Osteoblast (primary cell): Measurements from ENCODE around the gene CCDC191. TPM values are rescaled to one million over a fixed set of nuclear protein-coding genes. Genes with fewer than 3 reads are reported as not detected.

Experiments used
- DNase-seq: peaks from one replicate; pipeline ENCODE4 v3.0.0; 2011; ENCODE audit warnings: low spot score, mixed read lengths; ENCODE audit not compliant: insufficient read length; ENCODE audit errors: missing footprints
- H2AFZ ChIP-seq: 2 replicates; pipeline ENCODE4 v1.6.0; 2011; ENCODE audit warnings: mild to moderate bottlenecking, low read length
- H3K27ac ChIP-seq: 2 replicates; pipeline ENCODE4 v1.5.1; 2011; ENCODE audit warnings: mild to moderate bottlenecking, low read depth, low read length, moderate library complexity
- H3K27me3 ChIP-seq: 2 replicates; pipeline ENCODE4 v1.6.0; 2012; ENCODE audit warnings: mild to moderate bottlenecking, control low read depth, inconsistent platforms, low read length, moderate library complexity; ENCODE audit not compliant: insufficient read depth
- H3K36me3 ChIP-seq: 2 replicates; pipeline ENCODE4 v1.5.1; 2011; ENCODE audit warnings: mild to moderate bottlenecking, low read length, control low read depth, moderate library complexity; ENCODE audit not compliant: insufficient read depth
- H3K4me1 ChIP-seq: 2 replicates; pipeline ENCODE4 v1.5.1; 2011; ENCODE audit warnings: mild to moderate bottlenecking, low read length, control low read depth, moderate library complexity; ENCODE audit not compliant: insufficient read depth
- H3K4me2 ChIP-seq: 2 replicates; pipeline ENCODE4 v1.6.0; 2011; ENCODE audit warnings: mild to moderate bottlenecking, low read length; ENCODE audit not compliant: insufficient read depth
- H3K4me3 ChIP-seq: fragments of 200-600 bp; sonication (generic); 3 replicates; pipeline ENCODE4 v1.5.1; 2012; ENCODE audit warnings: mild to moderate bottlenecking, low read length, inconsistent platforms; ENCODE audit not compliant: insufficient read depth
- H3K79me2 ChIP-seq: 2 replicates; pipeline ENCODE4 v1.6.0; 2012; ENCODE audit warnings: mild to moderate bottlenecking, low read length, control low read depth, inconsistent platforms; ENCODE audit not compliant: insufficient read depth
- H3K9me3 ChIP-seq: 2 replicates; pipeline ENCODE4 v1.5.1; 2011; ENCODE audit warnings: low read depth, low read length, control low read depth
- H4K20me1 ChIP-seq: 2 replicates; pipeline ENCODE4 v1.6.0; 2012; ENCODE audit warnings: mild to moderate bottlenecking, low read length, control low read depth; ENCODE audit not compliant: insufficient read depth
- CTCF ChIP-seq: IDR thresholded peaks from 2 replicates; pipeline ENCODE4 v1.5.1; 2011; ENCODE audit warnings: mild to moderate bottlenecking, low read depth, low read length, moderate library complexity; ENCODE audit errors: extremely low read depth
- total RNA-seq: library from RNA; depleted of rRNA; stranded (reverse); fragments of >200 nt; gene quantifications from 2 replicates; pipeline ENCODE4 v1.2.3, GENCODE V29; 2012

The CCDC191 gene, protein sequence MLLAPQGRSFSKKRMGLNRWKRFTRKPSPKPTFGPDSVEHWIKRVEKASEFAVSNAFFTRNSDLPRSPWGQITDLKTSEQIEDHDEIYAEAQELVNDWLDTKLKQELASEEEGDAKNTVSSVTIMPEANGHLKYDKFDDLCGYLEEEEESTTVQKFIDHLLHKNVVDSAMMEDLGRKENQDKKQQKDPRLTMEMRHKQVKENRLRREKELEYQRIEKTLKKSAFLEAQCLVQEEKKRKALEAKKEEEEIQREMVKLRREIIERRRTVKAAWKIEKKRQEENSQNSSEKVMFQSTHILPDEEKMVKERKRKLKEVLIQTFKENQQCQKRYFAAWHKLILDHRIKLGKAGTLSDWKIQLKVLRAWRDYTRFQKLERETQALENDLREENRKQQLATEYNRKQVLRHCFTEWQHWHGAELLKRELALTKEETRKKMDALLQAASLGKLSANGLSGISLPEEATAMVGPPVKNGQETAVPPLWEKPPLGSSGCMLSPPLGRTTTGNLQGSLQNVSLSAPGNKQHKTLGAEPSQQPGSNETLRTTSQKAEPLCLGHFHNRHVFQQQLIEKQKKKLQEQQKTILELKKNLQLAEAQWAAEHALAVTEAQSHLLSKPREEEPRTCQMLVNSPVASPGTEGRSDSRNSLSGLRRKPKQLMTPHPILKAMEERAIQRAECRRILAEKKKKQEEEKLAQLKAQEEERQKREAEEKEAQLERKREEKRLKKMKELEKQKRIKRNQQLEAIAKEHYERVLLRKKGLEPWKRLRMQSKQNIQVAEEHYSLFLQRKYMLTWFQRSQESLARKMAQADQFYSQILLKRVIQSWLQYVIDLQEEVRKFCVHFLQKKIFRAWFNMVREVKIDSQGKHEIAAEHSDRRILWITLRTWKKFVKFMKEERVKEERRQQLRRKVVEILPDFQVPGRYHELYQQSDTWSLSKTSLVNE
- total RNA-seq, result 3.2 and 4.0 TPM in 2 replicates

DNA sequence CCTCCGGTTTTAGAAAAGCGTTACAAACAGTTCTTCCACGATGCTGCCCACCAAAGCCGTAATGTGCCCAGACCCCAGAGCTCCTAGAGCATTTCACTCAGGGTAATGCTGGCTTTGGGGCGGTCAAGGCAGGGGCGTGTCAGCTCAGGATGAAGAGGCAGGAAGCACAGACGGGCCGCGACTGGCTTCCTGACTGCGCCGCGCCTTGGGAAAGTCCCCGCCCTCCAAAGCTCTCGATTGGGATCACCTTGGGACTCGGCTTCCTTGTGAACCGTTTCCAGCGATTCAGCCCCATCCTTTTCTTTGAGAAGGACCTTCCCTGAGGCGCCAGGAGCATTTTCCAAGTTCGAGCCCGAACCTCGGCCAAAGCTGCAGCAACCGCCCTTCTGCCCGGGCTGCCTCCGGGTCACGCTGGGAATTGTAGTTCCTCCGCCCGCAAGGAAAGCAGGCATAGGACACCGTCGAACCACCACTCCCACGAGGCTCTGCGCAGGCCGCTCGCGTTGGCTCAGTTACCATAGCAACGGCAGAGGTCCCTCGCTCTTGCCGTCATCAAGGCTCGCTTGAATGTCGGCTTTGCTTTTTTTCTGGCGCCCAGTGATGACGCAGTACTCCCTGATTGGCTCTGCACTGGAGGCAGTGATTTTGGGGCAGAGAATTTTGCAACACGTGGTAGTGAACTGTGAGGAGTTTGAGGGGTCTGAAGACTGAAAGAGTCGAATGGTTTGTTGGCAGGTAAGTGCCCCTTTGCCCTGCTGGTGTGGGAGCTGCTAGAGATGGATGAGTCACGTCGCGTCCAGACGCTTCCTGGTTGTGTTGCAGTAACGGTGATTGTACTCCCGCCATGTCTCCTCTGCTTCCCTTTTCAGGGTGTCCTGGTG lies at the start of gene CCDC191, which contains the start of gene QTRT2:
Gene CCDC191 (minus strand): TSS at position 397 of the 881 bp plus-strand sequence. CDS start 60 bp downstream, at position 337.
Gene QTRT2 (plus strand): TSS at position 608 of the 881 bp plus-strand sequence. CDS start 8,521 bp downstream, outside the sequence.
- peak within 1 kb of the TSS; percentile 96 for H3K4me2 ChIP-seq
- no peaks in the 10 kb centered on the region for H3K9me3 ChIP-seq
- DNase-seq, result peak; percentile 94
- peak within 1 kb of the TSS; percentile 91 for H3K27ac ChIP-seq
- no peak for TF ChIP-seq CTCF
- no peaks in the 10 kb centered on the region for H4K20me1 ChIP-seq
- peaks cover 16% of the 10 kb centered on the region for H3K4me1 ChIP-seq
- H3K4me3 ChIP-seq, result peak within 1 kb of the TSS; percentile 95
- no peaks in the 10 kb centered on the region for H3K36me3 ChIP-seq
- H2AFZ ChIP-seq, result peak within 1 kb of the TSS; percentile 100
- peaks cover 47% of the 10 kb centered on the region for H3K79me2 ChIP-seq
- no peaks in the 10 kb centered on the region for H3K27me3 ChIP-seq

GRCh38 chr3:114104414-114104813 lies 48.1 kb upstream of the CCDC191 start:
- DNase-seq, result no peak
- Histone ChIP-seq H2AFZ (no peak overlapping the region), H4K20me1 (no peaks in the 10 kb centered on the region), H3K27ac (no peak overlapping the region), H3K27me3 (peaks cover 3% of the 10 kb centered on the region), H3K4me3 (no peak overlapping the region), H3K79me2 (no peaks in the 10 kb centered on the region), H3K36me3 (no peaks in the 10 kb centered on the region), H3K9me3 (no peaks in the 10 kb centered on the region), H3K4me2 (no peak overlapping the region), H3K4me1 (no peaks in the 10 kb centered on the region)
- no peak for TF ChIP-seq CTCF

DNA sequence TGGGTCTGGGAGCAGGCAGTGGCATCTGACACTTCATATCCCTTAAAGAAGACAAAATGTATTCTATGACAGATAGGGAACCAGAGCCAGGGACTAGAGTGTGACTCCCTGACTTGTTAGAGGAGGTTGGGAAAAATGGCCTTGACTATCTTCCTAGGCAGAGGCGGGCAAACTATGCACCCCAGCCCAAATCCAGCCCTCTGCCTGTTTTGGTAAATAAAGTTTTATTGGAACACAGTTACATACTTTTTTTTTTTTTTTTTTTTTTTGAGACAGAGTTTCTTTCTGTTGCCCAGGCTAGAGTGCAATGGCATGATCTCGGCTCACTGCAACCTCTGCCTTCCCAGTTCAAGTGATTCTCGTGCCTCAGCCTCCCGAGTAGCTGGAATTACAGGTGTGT lies 47.5 kb upstream of the CCDC191 start:
- H3K4me2 ChIP-seq, result no peak overlapping the region
- H3K9me3 ChIP-seq, result no peaks in the 10 kb centered on the region
- no peak for TF ChIP-seq CTCF
- no peak overlapping the region for H3K27ac ChIP-seq
- H3K4me1 ChIP-seq, result no peaks in the 10 kb centered on the region
- no peaks in the 10 kb centered on the region for H3K79me2 ChIP-seq
- H2AFZ ChIP-seq, result no peak overlapping the region
- no peak for DNase-seq
- H3K27me3 ChIP-seq, result no peaks in the 10 kb centered on the region
- H3K36me3 ChIP-seq, result no peaks in the 10 kb centered on the region
- H3K4me3 ChIP-seq, result no peak overlapping the region
- H4K20me1 ChIP-seq, result no peaks in the 10 kb centered on the region
